ENCODE results near the gene IPO4. TPM values are rescaled to one million over a fixed set of nuclear protein-coding genes. Genes with fewer than 3 reads are reported as not detected.

The IPO4 gene
- total RNA-seq, 1 experiment from 2014 or later = 116 TPM

- H3K36me3 Mint-ChIP-seq (ENCODE audit: insufficient read depth in 1 of 3, low read depth in 3 of 3) = peaks cover 36 to 65% (median 57%) of the 10 kb centered on the region in 3 experiments; a peak in 6 of 7 replicates
- no peak overlapping the region for H3K14ac ChIP-seq (ENCODE audit: insufficient read depth, low read length)
These were observed 31.3 kb downstream of the IPO4 start for GRCh38 chr14:24157331-24157730.

More at GRCh38 chr14:24157331-24157730, 31.3 kb downstream of the IPO4 start:
- Histone ChIP-seq H2AK5ac (ENCODE audit: insufficient read length, low read length) (no peak overlapping the region), H3K4me1 (ENCODE audit: insufficient read depth, low read length) (no peaks in the 10 kb centered on the region), H3K18ac (ENCODE audit: insufficient read length, low read depth, low read length) (no peak overlapping the region), H4K8ac (replicated peaks; ENCODE audit: insufficient read length, low read depth, low read length) (no peak overlapping the region), H3K23me2 (ENCODE audit: insufficient read length, low read depth, low read length, poor library complexity, severe bottlenecking) (no peaks in the 10 kb centered on the region), H4K5ac (ENCODE audit: insufficient read length, low read depth, low read length) (no peak overlapping the region), H3K23ac (ENCODE audit: insufficient read length, low read depth, low read length) (no peak overlapping the region), H3K4ac (ENCODE audit: low read depth, low read length) (no peak overlapping the region), H3K79me1 (ENCODE audit: insufficient read depth, low read depth, low read length, poor library complexity, severe bottlenecking) (no peaks in the 10 kb centered on the region), H4K20me1 (ENCODE audit: control insufficient read depth, insufficient read depth, insufficient read length) (no peaks in the 10 kb centered on the region), H3K9ac (ENCODE audit: extremely low read depth, insufficient read length, low read length) (no peak overlapping the region), H3K4me2 (ENCODE audit: insufficient read depth, insufficient read length, low read length) (no peak overlapping the region), H3K9me3 (ENCODE audit: control insufficient read depth, low read depth, low read length) (no peaks in the 10 kb centered on the region), H4K91ac (ENCODE audit: insufficient read length, low read depth, low read length) (no peak overlapping the region), H3K56ac (ENCODE audit: insufficient read length, low read depth, low read length) (no peak overlapping the region), H3T11ph (ENCODE audit: low read length) (no peak overlapping the region), H2BK5ac (ENCODE audit: insufficient read length, low read length) (no peak overlapping the region), H2BK12ac (ENCODE audit: insufficient read length, low read depth, low read length) (no peak overlapping the region), H2BK15ac (ENCODE audit: low read depth, low read length) (no peak overlapping the region), H3K27ac (ENCODE audit: insufficient read length, low read depth, low read length) (no peak overlapping the region), H2BK20ac (ENCODE audit: low read depth, low read length, poor library complexity, severe bottlenecking) (no peak overlapping the region), H3K79me2 (ENCODE audit: insufficient read depth, low read length) (no peaks in the 10 kb centered on the region), H2AFZ (ENCODE audit: low read length) (no peak overlapping the region), H3K27me3 (ENCODE audit: insufficient read depth, low read length) (no peaks in the 10 kb centered on the region), H2BK120ac (ENCODE audit: low read depth, low read length, poor library complexity, severe bottlenecking) (no peak overlapping the region)
- Mint-ChIP-seq H3K4me3 (no peak overlapping the region), H3K9me3 (no peaks in the 10 kb centered on the region), H3K27me3 (ENCODE audit: low read depth) (no peaks in the 10 kb centered on the region; the same call in 1 of the 2 replicates), H3K27ac (no peak overlapping the region), H3K4me1 (peaks cover 11 to 13% of the 10 kb centered on the region in 2 experiments)
- DNase-seq = no peak
- no peak for TF ChIP-seq CTCF (conservative IDR thresholded peaks at IDR 0.05)
- no CpG with 5 or more reads among the region's 12 CpGs for WGBS (ENCODE audit: extremely low coverage, insufficient read length, low lambda C conversion rate)
